ENCODE results near the gene BNC2. TPM values are rescaled to one million over a fixed set of nuclear protein-coding genes. Genes with fewer than 3 reads are reported as not detected.

The BNC2 gene
- total and polyA plus RNA-seq, 2 experiments from 2014 or later, result 19.3 to 20.7 TPM

GRCh38 chr9:16386827-16387077 lies 483.7 kb downstream of the BNC2 start:
- no peak for DNase-seq (ENCODE audit: low spot score)
- Histone ChIP-seq H3K36me3 (replicated peaks; ENCODE audit: insufficient read depth, low read depth) (no peaks in the 10 kb centered on the region), H3K4me1 (ENCODE audit: insufficient read depth) (no peaks in the 10 kb centered on the region), H3K4me2 (no peak overlapping the region), H2AFZ (no peak overlapping the region), H3K9me3 (ENCODE audit: low read depth) (peaks cover 4% of the 10 kb centered on the region), H4K20me1 (ENCODE audit: insufficient read depth, poor library complexity, severe bottlenecking) (no peaks in the 10 kb centered on the region), H3K27me3 (no peaks in the 10 kb centered on the region), H3K4me3 (no peak overlapping the region), H3K79me2 (no peaks in the 10 kb centered on the region), H3K27ac (no peak overlapping the region), H3K9me2 (replicated peaks; ENCODE audit: insufficient read depth) (no peaks in the 10 kb centered on the region)
- TF ChIP-seq EZH2phosphoT487 (IDR thresholded peaks at IDR 0.05; ENCODE audit: low read depth, severe bottlenecking, unreplicated experiment) (no peak), EZH2 (IDR thresholded peaks at IDR 0.05; ENCODE audit: borderline replicate concordance) (no peak), CTCF (IDR thresholded peaks at IDR 0.05; ENCODE audit: poor library complexity) (no peak)
- 62% methylated on average over 2 of the region's 2 CpGs for WGBS (ENCODE audit: low lambda C conversion rate, missing lambda C conversion rate)

GRCh38 chr9:16386007-16386826 lies 484.3 kb downstream of the BNC2 start:
- 92% methylated on average over 6 of the region's 6 CpGs for WGBS (ENCODE audit: low lambda C conversion rate, missing lambda C conversion rate)
- no peak overlapping the region for H3K27ac ChIP-seq
- H3K9me3 ChIP-seq (ENCODE audit: low read depth), result peaks cover 4% of the 10 kb centered on the region
- H3K36me3 ChIP-seq (replicated peaks; ENCODE audit: insufficient read depth, low read depth), result no peaks in the 10 kb centered on the region
- H3K4me2 ChIP-seq, result no peak overlapping the region
- H4K20me1 ChIP-seq (ENCODE audit: insufficient read depth, poor library complexity, severe bottlenecking), result no peaks in the 10 kb centered on the region
- no peaks in the 10 kb centered on the region for H3K9me2 ChIP-seq (replicated peaks; ENCODE audit: insufficient read depth)
- H3K27me3 ChIP-seq, result no peaks in the 10 kb centered on the region
- TF ChIP-seq CTCF (IDR thresholded peaks at IDR 0.05; ENCODE audit: poor library complexity), result no peak
- no peak for TF ChIP-seq EZH2 (IDR thresholded peaks at IDR 0.05; ENCODE audit: borderline replicate concordance)
- no peak for TF ChIP-seq EZH2phosphoT487 (IDR thresholded peaks at IDR 0.05; ENCODE audit: low read depth, severe bottlenecking, unreplicated experiment)
- no peaks in the 10 kb centered on the region for H3K79me2 ChIP-seq
- DNase-seq (ENCODE audit: low spot score), result no peak
- no peak overlapping the region for H2AFZ ChIP-seq
- no peaks in the 10 kb centered on the region for H3K4me1 ChIP-seq (ENCODE audit: insufficient read depth)
- no peak overlapping the region for H3K4me3 ChIP-seq

- DNase-seq (ENCODE audit: low spot score), result no peak
- Histone ChIP-seq H3K4me3 (no peak overlapping the region), H3K36me3 (replicated peaks; ENCODE audit: insufficient read depth, low read depth) (no peaks in the 10 kb centered on the region), H3K27ac (no peak overlapping the region), H3K9me2 (replicated peaks; ENCODE audit: insufficient read depth) (no peaks in the 10 kb centered on the region), H3K4me2 (no peak overlapping the region), H3K9me3 (ENCODE audit: low read depth) (peaks cover 4% of the 10 kb centered on the region), H4K20me1 (ENCODE audit: insufficient read depth, poor library complexity, severe bottlenecking) (no peaks in the 10 kb centered on the region), H3K27me3 (no peaks in the 10 kb centered on the region), H3K79me2 (no peaks in the 10 kb centered on the region), H2AFZ (no peak overlapping the region), H3K4me1 (ENCODE audit: insufficient read depth) (no peaks in the 10 kb centered on the region)
- no peak for TF ChIP-seq EZH2 (IDR thresholded peaks at IDR 0.05; ENCODE audit: borderline replicate concordance)
- TF ChIP-seq EZH2phosphoT487 (IDR thresholded peaks at IDR 0.05; ENCODE audit: low read depth, severe bottlenecking, unreplicated experiment), result no peak
- no peak for TF ChIP-seq CTCF (IDR thresholded peaks at IDR 0.05; ENCODE audit: poor library complexity)
Measured at GRCh38 chr9:16385590-16385989, 484.9 kb downstream of the BNC2 start.
